Measurements from ENCODE around the gene FBXL4.

- TF ChIP-seq CTCF (conservative IDR thresholded peaks at IDR 0.05; ENCODE audit: low read length) (no peak), EZH2phosphoT487 (IDR thresholded peaks at IDR 0.05; ENCODE audit: borderline replicate concordance) (no peak)
Measured at GRCh38 chr6:98833307-98834059, 114.3 kb downstream of the FBXL4 start.
